HG03064 (cell line): Measurements from ENCODE around the gene TMEM11.
"Not testable (repeated sequence)": the region's sequence is repeated elsewhere in the genome, so short reads cannot be mapped to it uniquely, and the experiment has no call there.

Source experiments
- ATAC-seq: cut with Tn5 transposase; IDR thresholded peaks from one replicate; pipeline ENCODE4 v1.9.1; 2021; ENCODE audit warnings: low read depth; ENCODE audit not compliant: unreplicated experiment

TMEM11 gene

GRCh38 chr17:21242780-21243515, 29.0 kb upstream of the TMEM11 start:
- no peak for ATAC-seq

GRCh38 chr17:21242026-21242697, 28.2 kb upstream of the TMEM11 start:
- ATAC-seq, result no peak

- no peak for ATAC-seq
These were observed 27.6 kb upstream of the TMEM11 start for GRCh38 chr17:21241564-21241963.

GRCh38 chr17:21240369-21241055, 26.6 kb upstream of the TMEM11 start:
- ATAC-seq, result no peak

- ATAC-seq, result no peak
These were observed 25.9 kb upstream of the TMEM11 start for GRCh38 chr17:21239680-21240368.

- no peak for ATAC-seq
These were observed 22.0 kb upstream of the TMEM11 start for GRCh38 chr17:21235921-21236320.

- ATAC-seq, result no peak
These were observed 19.8 kb upstream of the TMEM11 start for GRCh38 chr17:21233581-21234347.

GRCh38 chr17:21232033-21232749, 18.2 kb upstream of the TMEM11 start:
- no peak for ATAC-seq

- no peak for ATAC-seq
These were observed 17.6 kb upstream of the TMEM11 start for GRCh38 chr17:21231533-21231932.

- ATAC-seq, result no peak
These were observed 14.9 kb upstream of the TMEM11 start for GRCh38 chr17:21228845-21229244.

GRCh38 chr17:21228111-21228510, 14.2 kb upstream of the TMEM11 start:
- ATAC-seq, result no peak

GRCh38 chr17:21227277-21227676, 13.3 kb upstream of the TMEM11 start:
- ATAC-seq, result not testable (repeated sequence)

- no peak for ATAC-seq
These were observed 9.1 kb upstream of the TMEM11 start for GRCh38 chr17:21223086-21223485.

- no peak for ATAC-seq
These were observed 4.9 kb upstream of the TMEM11 start for GRCh38 chr17:21218831-21219380.

- no peak for ATAC-seq
These were observed 4.1 kb upstream of the TMEM11 start for GRCh38 chr17:21218101-21218500.

GRCh38 chr17:21217346-21217745, 3.4 kb upstream of the TMEM11 start:
- no peak for ATAC-seq

GRCh38 chr17:21215935-21216334, 2.0 kb upstream of the TMEM11 start:
- ATAC-seq, result no peak

GRCh38 chr17:21214777-21215541, 998 bp upstream of the TMEM11 start:
- ATAC-seq, result peak; percentile 9

- ATAC-seq, result peak; percentile 20
These were observed 335 bp downstream of the TMEM11 start for GRCh38 chr17:21213638-21214014.
